Ascending aorta (tissue), 2 donors: Measurements from ENCODE around the gene UBN1. TPM values are rescaled to one million over a fixed set of nuclear protein-coding genes. Genes with fewer than 3 reads are reported as not detected.

Experiments used
- DNase-seq, 2 donors: peaks; one replicate each; pipeline ENCODE4 v3.0.0-alpha.2; 2019; ENCODE audit warnings: low spot score in 2 of 2
- H3K27ac ChIP-seq, 2 donors: fragments of 200-600 bp; sonication (generic); one replicate each; pipeline ENCODE4 v1.5.1; 2016 to 2017; ENCODE audit warnings: mild to moderate bottlenecking in 1 of 2
- H3K27me3 ChIP-seq: fragments of 200-600 bp; sonication (generic); one replicate; pipeline ENCODE4 v1.5.1; 2017
- H3K36me3 ChIP-seq, 2 donors: fragments of 200-600 bp; sonication (generic); one replicate each; pipeline ENCODE4 v1.5.1; 2016
- H3K4me1 ChIP-seq, 2 donors: fragments of 200-600 bp; sonication (generic); one replicate each; pipeline ENCODE4 v1.5.1; 2016 to 2017; ENCODE audit warnings: mild to moderate bottlenecking in 1 of 2
- H3K4me3 ChIP-seq, 2 donors: fragments of 200-600 bp; sonication (generic); one replicate each; pipeline ENCODE4 v1.5.1; 2016 to 2017; ENCODE audit warnings: mild to moderate bottlenecking in 1 of 2
- H3K9me3 ChIP-seq, 2 donors: fragments of 200-600 bp; sonication (generic); one replicate each; pipeline ENCODE4 v1.5.1; 2016
- CTCF ChIP-seq, 3 experiments: fragments of 200-600 bp in 2 of 3; fragments of 450-650 bp in 1 of 3; sonication (generic) in 2 of 3; IDR thresholded peaks; one replicate each; pipeline ENCODE4 v1.5.1; 2016 to 2019; ENCODE audit warnings: antibody characterized with exemption in 3 of 3, mild to moderate bottlenecking in 1 of 3, moderate library complexity in 1 of 3
- intact Hi-C: fragments of 100-400 bp; cut with DNase I; formaldehyde crosslinking; loops from one replicate; pipeline ENCODE4 v1.15.1; 2023
- total RNA-seq: library from RNA; depleted of rRNA; stranded (reverse); fragments of >200 nt; gene quantifications from one replicate; pipeline ENCODE4 v1.1.0, GENCODE V29; 2016

Gene UBN1
- total RNA-seq, 1 donor from 2014 or later = 31.8 TPM

DNA sequence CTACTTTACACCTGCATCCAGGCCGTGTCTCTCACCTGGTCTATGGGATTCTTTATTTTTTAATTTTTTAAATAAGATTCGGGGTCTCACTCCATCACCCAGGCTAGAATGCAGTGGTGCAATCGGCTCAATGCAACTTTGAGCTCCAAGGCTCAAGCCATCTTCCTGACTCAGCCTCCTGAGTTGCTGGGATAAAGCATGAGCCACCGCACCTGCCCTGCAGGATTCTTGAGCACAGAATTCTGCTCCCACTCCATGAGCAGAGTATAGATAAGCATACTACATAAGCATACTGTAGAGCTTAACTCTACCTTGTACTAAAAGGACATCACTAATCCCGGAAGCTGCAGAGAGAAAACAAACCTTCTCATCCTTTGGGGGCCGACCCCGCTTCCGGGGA is 15.7 kb upstream of the UBN1 start:
- Histone ChIP-seq H3K27ac (no peak overlapping the region), H3K36me3 (peaks cover 69 to 84% of the 10 kb centered on the region in 2 donors), H3K9me3 (no peaks in the 10 kb centered on the region), H3K4me3 (no peak overlapping the region), H3K4me1 (no peaks in the 10 kb centered on the region), H3K27me3 (no peaks in the 10 kb centered on the region)
- no peak for TF ChIP-seq CTCF (IDR thresholded peaks at IDR 0.05)
- no peak for DNase-seq
- intact Hi-C loops = no loop called here

DNA sequence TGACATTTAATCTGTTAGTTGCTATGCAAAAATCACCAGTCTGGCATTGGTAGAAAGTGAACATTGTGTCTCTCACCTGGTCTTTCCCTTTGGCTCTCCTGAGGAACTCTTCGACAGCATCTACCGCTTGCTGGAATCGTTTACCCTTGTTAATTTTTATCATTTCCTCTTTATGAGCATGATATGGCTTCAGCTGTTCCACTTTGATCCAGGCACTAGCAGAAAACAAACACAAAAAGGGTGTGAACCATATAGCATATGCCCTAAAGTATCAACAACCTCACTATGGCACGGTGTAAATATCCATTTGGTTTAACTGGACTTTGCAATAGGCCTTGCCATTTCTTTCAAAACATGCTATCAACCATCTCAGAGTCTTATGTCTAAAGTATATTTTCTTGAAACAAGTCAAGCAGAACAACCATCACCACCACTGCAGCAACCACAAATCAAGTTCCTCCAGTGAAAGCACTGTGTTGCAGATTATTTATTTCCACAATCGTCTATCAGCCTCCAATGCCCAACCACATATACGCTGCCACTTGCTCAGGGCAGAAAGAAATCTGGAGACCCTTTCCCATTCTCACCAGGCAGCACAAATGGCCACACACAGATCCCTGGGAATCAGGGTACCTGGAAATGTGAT is 14.5 kb upstream of the UBN1 start:
- Histone ChIP-seq H3K9me3 (no peaks in the 10 kb centered on the region), H3K36me3 (peaks cover 59 to 84% of the 10 kb centered on the region in 2 donors), H3K4me1 (no peaks in the 10 kb centered on the region), H3K4me3 (no peak overlapping the region), H3K27ac (no peak overlapping the region), H3K27me3 (no peaks in the 10 kb centered on the region)
- DNase-seq = no peak
- no peak for TF ChIP-seq CTCF (IDR thresholded peaks at IDR 0.05)
- intact Hi-C loops = no loop called here

GRCh38 chr16:4833584-4833983 is 13.7 kb upstream of the UBN1 start:
- peaks cover 55 to 80% of the 10 kb centered on the region in 2 donors for H3K36me3 ChIP-seq
- no peak for TF ChIP-seq CTCF (IDR thresholded peaks at IDR 0.05)

GRCh38 chr16:4836727-4837126 is 10.6 kb upstream of the UBN1 start:
- Histone ChIP-seq H3K36me3 (peaks cover 48 to 78% of the 10 kb centered on the region in 2 donors), H3K27me3 (no peaks in the 10 kb centered on the region), H3K4me1 (no peaks in the 10 kb centered on the region), H3K4me3 (no peak overlapping the region), H3K9me3 (no peaks in the 10 kb centered on the region), H3K27ac (no peak overlapping the region)
- no peak for DNase-seq
- no peak for TF ChIP-seq CTCF (IDR thresholded peaks at IDR 0.05)
- intact Hi-C loops = no loop called here

More at GRCh38 chr16:4833584-4833983, 13.7 kb upstream of the UBN1 start:
- Histone ChIP-seq H3K27me3 (no peaks in the 10 kb centered on the region), H3K27ac (no peak overlapping the region), H3K4me3 (no peak overlapping the region), H3K9me3 (no peaks in the 10 kb centered on the region), H3K4me1 (no peaks in the 10 kb centered on the region)
- intact Hi-C loops = no loop called here
- no peak for DNase-seq

DNA sequence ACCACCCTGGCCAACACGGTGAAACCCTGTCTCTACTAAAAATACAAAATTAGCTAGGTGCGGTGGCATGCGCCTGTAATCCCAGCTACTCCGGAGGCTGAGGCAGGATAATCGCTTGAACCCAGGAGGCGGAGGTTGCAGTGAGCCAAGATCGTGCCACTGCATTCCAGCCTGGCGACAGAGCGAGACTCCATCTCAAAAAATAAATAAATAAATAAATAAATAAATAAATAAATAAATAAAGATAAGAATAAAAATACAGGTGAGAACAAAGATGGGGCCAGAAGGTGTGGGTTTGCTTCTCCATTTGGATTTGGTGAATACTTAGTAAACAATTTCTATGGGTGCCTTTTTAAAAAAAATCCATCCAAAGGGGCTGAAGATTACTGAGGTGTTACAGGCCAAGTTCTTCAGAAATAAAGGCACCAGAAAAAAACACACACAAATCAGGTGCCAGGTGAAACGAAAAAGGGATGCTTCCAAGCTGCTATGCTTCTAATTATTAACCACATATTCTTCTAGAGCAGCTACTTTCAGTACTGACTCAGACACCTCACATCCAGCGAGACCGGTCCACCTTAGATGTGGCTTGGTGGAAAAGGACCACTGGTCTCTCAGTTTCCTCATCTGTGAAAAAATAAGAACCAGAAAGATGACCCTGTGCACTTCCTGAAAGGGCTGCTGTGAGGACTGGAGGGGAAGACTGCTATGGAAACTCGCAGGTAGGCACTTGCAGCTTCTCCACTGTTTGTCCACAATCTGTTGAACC is 9.4 kb upstream of the UBN1 start:
- Histone ChIP-seq H3K36me3 (peaks cover 47 to 78% of the 10 kb centered on the region in 2 donors), H3K27ac (no peak overlapping the region), H3K27me3 (no peaks in the 10 kb centered on the region), H3K9me3 (no peaks in the 10 kb centered on the region), H3K4me3 (no peak overlapping the region), H3K4me1 (no peaks in the 10 kb centered on the region)
- DNase-seq = no peak
- intact Hi-C loops = no loop called here
- no peak for TF ChIP-seq CTCF (IDR thresholded peaks at IDR 0.05)
